Measurements from ENCODE around the gene CATSPERE.
"Not testable (repeated sequence)": the region's sequence is repeated elsewhere in the genome, so short reads cannot be mapped to it uniquely, and the experiment has no call there.

CATSPERE gene

GRCh38 chr1:244458781-244459180, 2.3 kb upstream of the CATSPERE start:
- TF ChIP-seq ZFX (IDR thresholded peaks at IDR 0.05; ENCODE audit: borderline replicate concordance) (no peak), CTCF (IDR thresholded peaks at IDR 0.05) (no peak)
- no peak overlapping the region for H3K27ac ChIP-seq

GRCh38 chr1:244460197-244460596, 876 bp upstream of the CATSPERE start:
- H3K27ac ChIP-seq: peak overlapping the region; percentile 80

GRCh38 chr1:244466724-244467123, 5.7 kb downstream of the CATSPERE start:
- TF ChIP-seq ZFX (IDR thresholded peaks at IDR 0.05; ENCODE audit: borderline replicate concordance) (no peak), CTCF (IDR thresholded peaks at IDR 0.05) (no peak)

More at GRCh38 chr1:244460197-244460596, 876 bp upstream of the CATSPERE start:
- TF ChIP-seq CTCF (IDR thresholded peaks at IDR 0.05): no peak
- no peak for TF ChIP-seq ZFX (IDR thresholded peaks at IDR 0.05; ENCODE audit: borderline replicate concordance)

GRCh38 chr1:244473059-244473605, 12.1 kb downstream of the CATSPERE start:
- no peak overlapping the region for H3K27ac ChIP-seq
- TF ChIP-seq ZFX (IDR thresholded peaks at IDR 0.05; ENCODE audit: borderline replicate concordance): no peak
- TF ChIP-seq CTCF (IDR thresholded peaks at IDR 0.05): no peak

More at GRCh38 chr1:244466724-244467123, 5.7 kb downstream of the CATSPERE start:
- H3K27ac ChIP-seq: no peak overlapping the region

GRCh38 chr1:244484971-244485370, 23.9 kb downstream of the CATSPERE start:
- H3K27ac ChIP-seq: not testable (repeated sequence)

GRCh38 chr1:244494653-244495052, 33.6 kb downstream of the CATSPERE start:
- H3K27ac ChIP-seq: no peak overlapping the region
- TF ChIP-seq ZFX (IDR thresholded peaks at IDR 0.05; ENCODE audit: borderline replicate concordance) (no peak), CTCF (IDR thresholded peaks at IDR 0.05) (no peak)

- no peak overlapping the region for H3K27ac ChIP-seq
- TF ChIP-seq CTCF (IDR thresholded peaks at IDR 0.05) (no peak), ZFX (IDR thresholded peaks at IDR 0.05; ENCODE audit: borderline replicate concordance) (no peak)
Measured at GRCh38 chr1:244496186-244496585, 35.1 kb downstream of the CATSPERE start.

GRCh38 chr1:244497805-244498204, 36.7 kb downstream of the CATSPERE start:
- H3K27ac ChIP-seq: no peak overlapping the region
- TF ChIP-seq ZFX (IDR thresholded peaks at IDR 0.05; ENCODE audit: borderline replicate concordance): no peak
- TF ChIP-seq CTCF (IDR thresholded peaks at IDR 0.05): no peak

GRCh38 chr1:244499484-244499883, 38.4 kb downstream of the CATSPERE start:
- H3K27ac ChIP-seq: not testable (repeated sequence)

- H3K27ac ChIP-seq: not testable (repeated sequence)
Measured at GRCh38 chr1:244500515-244500914, 39.4 kb downstream of the CATSPERE start.

Measured in 22Rv1 (cell line).